Mesenchymal stem cell (in vitro differentiated cells and primary cell): Measurements from ENCODE around the gene SLC9A3.

Experiments used
- DNase-seq: peaks from one replicate; pipeline ENCODE4 v3.0.0-alpha.2; 2013
- H2AFZ ChIP-seq: one replicate; pipeline ENCODE4 v1.6.1; 2013; ENCODE audit warnings: low read depth, mild to moderate bottlenecking, control low read depth, inconsistent platforms, low read length, moderate library complexity
- H2AK5ac ChIP-seq: 2 replicates; pipeline ENCODE4 v1.6.1; 2013; ENCODE audit warnings: low read length, moderate library complexity, mild to moderate bottlenecking, inconsistent platforms; ENCODE audit not compliant: severe bottlenecking
- H2BK120ac ChIP-seq: one replicate; pipeline ENCODE4 v1.6.1; 2013; ENCODE audit warnings: low read depth, mild to moderate bottlenecking, inconsistent platforms, low read length, moderate library complexity
- H2BK12ac ChIP-seq, 2 experiments: one replicate each; pipeline ENCODE4 v1.6.1; 2013; ENCODE audit warnings: inconsistent platforms in 2 of 2, low read length in 2 of 2, mild to moderate bottlenecking in 2 of 2, moderate library complexity in 2 of 2, control low read depth in 1 of 2
- H2BK15ac ChIP-seq: one replicate; pipeline ENCODE4 v1.6.1; 2013; ENCODE audit warnings: mild to moderate bottlenecking, low read depth, inconsistent platforms; ENCODE audit not compliant: poor library complexity, severe bottlenecking
- H2BK5ac ChIP-seq: 2 replicates; pipeline ENCODE4 v1.6.1; 2013; ENCODE audit warnings: low read depth, mild to moderate bottlenecking, low read length, control low read depth, inconsistent platforms; ENCODE audit not compliant: poor library complexity, severe bottlenecking
- H3K14ac ChIP-seq, 2 experiments: one replicate each; pipeline ENCODE4 v1.6.1; 2013; ENCODE audit warnings: inconsistent platforms in 2 of 2, low read length in 2 of 2, control low read depth in 1 of 2, mild to moderate bottlenecking in 1 of 2, moderate library complexity in 1 of 2
- H3K18ac ChIP-seq, 2 experiments: one replicate each; pipeline ENCODE4 v1.6.1; 2013; ENCODE audit warnings: inconsistent platforms in 2 of 2, low read length in 2 of 2, control low read depth in 1 of 2, low read depth in 1 of 2, mild to moderate bottlenecking in 1 of 2
- H3K23ac ChIP-seq, 2 experiments: one replicate each; pipeline ENCODE4 v1.6.1; 2013; ENCODE audit warnings: inconsistent platforms in 2 of 2, low read length in 2 of 2, mild to moderate bottlenecking in 2 of 2, moderate library complexity in 2 of 2, control low read depth in 1 of 2
- H3K27ac ChIP-seq: 2 replicates; pipeline ENCODE4 v1.5.1; 2013; ENCODE audit warnings: mild to moderate bottlenecking, moderate library complexity, low read length, control low read depth, inconsistent platforms; ENCODE audit not compliant: poor library complexity, severe bottlenecking
- H3K27me3 ChIP-seq, 2 experiments: 2 replicates each; pipeline versions ENCODE4 v1.6.1 to v1.7.0; 2013; ENCODE audit warnings: low read length in 2 of 2, mild to moderate bottlenecking in 2 of 2, moderate library complexity in 2 of 2, control low read depth in 1 of 2, inconsistent platforms in 1 of 2; ENCODE audit not compliant: control insufficient read depth in 1 of 2, insufficient read depth in 1 of 2
- H3K36me3 ChIP-seq, 2 experiments: 2 replicates each; pipeline versions ENCODE4 v1.6.1 to v1.7.0; 2013; ENCODE audit warnings: low read length in 2 of 2, control low read depth in 1 of 2, inconsistent platforms in 1 of 2, low read depth in 1 of 2, mild to moderate bottlenecking in 1 of 2; ENCODE audit not compliant: insufficient read depth in 2 of 2, control insufficient read depth in 1 of 2
- H3K4ac ChIP-seq, 2 experiments: one replicate each; pipeline ENCODE4 v1.6.1; 2013; ENCODE audit warnings: inconsistent platforms in 2 of 2, low read length in 2 of 2, mild to moderate bottlenecking in 2 of 2, moderate library complexity in 2 of 2, control low read depth in 1 of 2, low read depth in 1 of 2
- H3K4me1 ChIP-seq: 2 replicates; pipeline ENCODE4 v1.6.1; 2013; ENCODE audit warnings: low read depth, low read length, control low read depth; ENCODE audit not compliant: control insufficient read depth, insufficient read depth
- H3K4me2 ChIP-seq: 2 replicates; pipeline ENCODE4 v1.6.1; 2013; ENCODE audit warnings: low read length, mild to moderate bottlenecking, inconsistent platforms; ENCODE audit not compliant: poor library complexity, severe bottlenecking
- H3K4me3 ChIP-seq, 2 experiments: 2 replicates each; pipeline versions ENCODE4 v1.5.1 to v1.7.0; 2013; ENCODE audit warnings: low read length in 2 of 2, mild to moderate bottlenecking in 2 of 2, control low read depth in 1 of 2, low read depth in 1 of 2; ENCODE audit not compliant: insufficient read depth in 1 of 2
- H3K79me1 ChIP-seq: replicated peaks from 2 replicates; pipeline ENCODE4 v1.6.1; 2013; ENCODE audit warnings: mild to moderate bottlenecking, control low read depth, low read length, inconsistent platforms; ENCODE audit not compliant: poor library complexity, severe bottlenecking
- H3K9ac ChIP-seq: 2 replicates; pipeline ENCODE4 v1.7.0; 2013; ENCODE audit warnings: mild to moderate bottlenecking, low read length, moderate library complexity
- H3K9me3 ChIP-seq: 2 replicates; pipeline ENCODE4 v1.7.0; 2013; ENCODE audit warnings: mild to moderate bottlenecking, low read length; ENCODE audit not compliant: control insufficient read depth
- H4K8ac ChIP-seq: one replicate; pipeline ENCODE4 v1.6.1; 2013; ENCODE audit warnings: inconsistent platforms, mild to moderate bottlenecking, low read length, moderate library complexity
- H4K91ac ChIP-seq: one replicate; pipeline ENCODE4 v1.6.1; 2013; ENCODE audit warnings: mild to moderate bottlenecking, low read length, inconsistent platforms
- WGBS: methylation state at CpG from one replicate; pipeline ENCODE4 v1.1.7; 2013; ENCODE audit warnings: mixed read lengths; 5-methylcytosine and 5-hydroxymethylcytosine counted together

SLC9A3 gene

GRCh38 chr5:505951-506525, 18.2 kb downstream of the SLC9A3 start:
- H3K23ac ChIP-seq: no peak overlapping the region
- H3K14ac ChIP-seq: no peak overlapping the region
- 80% methylated on average over 30 of the region's 30 CpGs for WGBS
- H4K8ac ChIP-seq: no peak overlapping the region
- H3K4me3 ChIP-seq: peak overlapping the region in 1 of 2 experiments; percentile 30
- H3K27me3 ChIP-seq: peaks cover 5 to 54% of the 10 kb centered on the region in 2 experiments
- no peak overlapping the region for H3K18ac ChIP-seq
- H2BK5ac ChIP-seq: no peak overlapping the region
- no peaks in the 10 kb centered on the region for H3K9me3 ChIP-seq
- H3K36me3 ChIP-seq: no peaks in the 10 kb centered on the region
- no peak overlapping the region for H2BK120ac ChIP-seq
- no peaks in the 10 kb centered on the region for H3K79me1 ChIP-seq
- H2AFZ ChIP-seq: no peak overlapping the region
- no peak for DNase-seq
- H2BK12ac ChIP-seq: no peak overlapping the region
- no peak overlapping the region for H2BK15ac ChIP-seq
- H3K4me1 ChIP-seq: no peaks in the 10 kb centered on the region
- no peak overlapping the region for H4K91ac ChIP-seq
- H3K9ac ChIP-seq: no peak overlapping the region
- H3K4ac ChIP-seq: no peak overlapping the region
- no peak overlapping the region for H2AK5ac ChIP-seq
- no peak overlapping the region for H3K27ac ChIP-seq
- no peak overlapping the region for H3K4me2 ChIP-seq

DNA sequence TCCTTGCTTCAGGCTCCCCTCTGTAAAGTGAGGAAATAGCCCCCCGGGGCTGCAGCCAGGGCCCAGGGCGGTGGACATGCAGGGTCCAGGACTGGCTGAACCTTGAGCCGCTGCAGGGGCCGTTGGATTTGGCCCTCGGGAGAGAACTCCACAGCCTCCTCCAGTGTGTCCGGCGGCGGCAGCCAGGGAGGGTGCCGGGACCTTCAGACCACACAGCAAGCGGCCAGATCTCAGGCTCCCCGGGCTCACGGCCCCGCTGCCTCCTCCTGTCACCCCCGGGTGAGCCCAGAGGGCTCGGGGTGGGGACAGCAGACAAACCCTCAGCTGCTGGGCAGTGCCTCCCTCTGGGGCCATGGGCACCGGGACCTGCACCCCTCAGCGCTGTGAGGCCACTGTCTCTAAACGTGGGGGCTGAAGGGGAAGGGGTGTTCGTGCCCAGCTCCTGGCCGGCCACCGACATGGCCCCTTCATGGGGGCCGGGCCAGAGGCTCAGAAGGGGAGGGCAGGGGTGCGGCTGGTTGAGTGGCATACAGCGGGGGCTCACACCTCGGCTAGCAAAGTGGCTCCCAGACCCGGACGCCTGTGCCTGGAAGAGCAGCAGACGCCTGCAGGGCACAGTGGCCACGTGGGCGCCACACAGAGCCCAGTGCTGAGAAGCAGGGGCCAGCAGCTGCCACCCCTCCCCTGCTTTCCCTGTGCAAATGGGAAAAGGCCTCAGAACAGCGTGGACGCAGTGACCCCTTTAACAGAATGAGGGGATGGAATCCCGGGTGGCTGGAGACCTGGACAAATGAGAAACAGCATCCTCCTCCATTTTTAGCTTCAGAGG, 19.7 kb downstream of the SLC9A3 start:
- Histone ChIP-seq H3K4me1 (no peaks in the 10 kb centered on the region), H4K8ac (no peak overlapping the region), H3K18ac (no peak overlapping the region), H3K36me3 (no peaks in the 10 kb centered on the region), H2AFZ (no peak overlapping the region), H3K4me2 (no peak overlapping the region), H3K14ac (no peak overlapping the region), H3K4me3 (no peak overlapping the region), H2BK15ac (no peak overlapping the region), H2BK120ac (no peak overlapping the region), H3K27me3 (peaks cover 9 to 52% of the 10 kb centered on the region in 2 experiments), H2BK12ac (no peak overlapping the region), H3K23ac (no peak overlapping the region), H3K9ac (no peak overlapping the region), H3K9me3 (no peaks in the 10 kb centered on the region), H4K91ac (no peak overlapping the region), H2AK5ac (no peak overlapping the region), H3K27ac (no peak overlapping the region), H2BK5ac (no peak overlapping the region), H3K79me1 (no peaks in the 10 kb centered on the region), H3K4ac (no peak overlapping the region)
- 80% methylated on average over 33 of the region's 33 CpGs for WGBS
- no peak for DNase-seq

DNA sequence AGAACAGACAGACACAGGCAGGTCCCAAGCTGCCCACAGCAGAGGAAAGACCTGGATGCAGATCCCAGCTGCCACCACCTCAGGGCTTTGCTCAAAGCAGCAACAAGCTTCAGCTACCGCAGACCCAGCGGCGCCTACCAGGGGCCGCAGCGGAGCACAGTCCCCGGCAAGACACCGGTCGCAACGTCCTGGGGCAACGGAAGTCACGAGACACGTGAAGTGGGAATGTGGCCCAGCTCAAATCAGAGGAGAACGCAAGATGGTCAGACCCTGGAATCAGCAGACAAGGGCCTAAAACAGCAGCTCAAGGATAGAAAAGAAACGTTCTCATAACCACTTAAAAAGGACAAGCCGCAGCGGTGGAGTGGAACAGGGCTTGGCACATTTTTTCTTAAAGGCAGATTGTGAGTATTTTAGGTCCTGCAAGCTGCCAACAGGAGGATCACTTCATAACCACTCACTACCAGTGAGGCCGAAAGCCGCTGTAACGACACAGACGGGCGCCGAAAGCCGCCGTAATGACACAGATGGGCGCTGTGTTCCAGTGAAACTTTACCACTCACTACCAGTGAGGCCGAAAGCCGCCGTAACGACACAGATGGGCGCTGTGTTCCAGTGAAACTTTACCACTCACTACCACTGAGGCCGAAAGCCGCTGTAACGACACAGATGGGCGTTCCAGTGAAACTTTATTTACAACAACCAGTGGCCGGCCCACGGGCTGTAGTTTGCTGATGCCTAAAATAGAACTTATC, 21.7 kb downstream of the SLC9A3 start:
- no peak overlapping the region for H3K18ac ChIP-seq
- H3K23ac ChIP-seq: no peak overlapping the region
- WGBS: 89% methylated on average over 36 of the region's 36 CpGs
- H2BK120ac ChIP-seq: no peak overlapping the region
- H2AFZ ChIP-seq: no peak overlapping the region
- no peak overlapping the region for H3K4me3 ChIP-seq
- H3K4ac ChIP-seq: no peak overlapping the region
- no peak overlapping the region for H3K14ac ChIP-seq
- H2BK5ac ChIP-seq: no peak overlapping the region
- H2BK12ac ChIP-seq: no peak overlapping the region
- no peak for DNase-seq
- H3K4me1 ChIP-seq: peaks cover 3% of the 10 kb centered on the region
- H2AK5ac ChIP-seq: no peak overlapping the region
- no peak overlapping the region for H4K91ac ChIP-seq
- H3K36me3 ChIP-seq: no peaks in the 10 kb centered on the region
- no peak overlapping the region for H4K8ac ChIP-seq
- H3K27ac ChIP-seq: no peak overlapping the region
- no peaks in the 10 kb centered on the region for H3K79me1 ChIP-seq
- no peaks in the 10 kb centered on the region for H3K9me3 ChIP-seq
- no peak overlapping the region for H3K9ac ChIP-seq
- no peak overlapping the region for H2BK15ac ChIP-seq
- H3K27me3 ChIP-seq: peaks cover 13 to 62% of the 10 kb centered on the region in 2 experiments
- no peak overlapping the region for H3K4me2 ChIP-seq

DNA sequence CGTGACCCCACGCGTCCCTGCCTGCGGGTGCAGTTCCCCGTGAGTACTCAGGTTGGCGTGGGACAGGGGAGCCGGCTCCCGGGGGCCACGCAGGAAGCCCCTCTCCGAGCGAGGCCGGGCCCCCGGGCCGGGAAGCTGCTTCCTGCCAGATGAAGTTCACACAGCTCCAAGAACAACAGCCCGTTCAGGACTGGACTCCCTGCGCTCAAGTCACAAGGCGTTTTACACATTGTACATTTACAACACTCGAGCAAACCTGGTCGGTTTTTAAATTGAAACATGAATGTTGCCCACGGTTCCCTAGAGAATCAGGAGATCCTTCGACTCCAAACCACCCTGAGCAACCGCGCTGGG, 22.4 kb downstream of the SLC9A3 start:
- no peaks in the 10 kb centered on the region for H3K79me1 ChIP-seq
- no peak overlapping the region for H2AK5ac ChIP-seq
- no peak overlapping the region for H2AFZ ChIP-seq
- peaks cover 3% of the 10 kb centered on the region for H3K4me1 ChIP-seq
- H4K91ac ChIP-seq: no peak overlapping the region
- no peak overlapping the region for H4K8ac ChIP-seq
- no peak overlapping the region for H2BK120ac ChIP-seq
- no peak overlapping the region for H2BK5ac ChIP-seq
- H3K9ac ChIP-seq: no peak overlapping the region
- 83% methylated on average over 23 of the region's 23 CpGs for WGBS
- no peak overlapping the region for H2BK15ac ChIP-seq
- H3K36me3 ChIP-seq: no peaks in the 10 kb centered on the region
- H2BK12ac ChIP-seq: no peak overlapping the region
- no peak overlapping the region for H3K18ac ChIP-seq
- DNase-seq: no peak
- no peak overlapping the region for H3K4me3 ChIP-seq
- no peak overlapping the region for H3K14ac ChIP-seq
- peaks cover 13 to 67% of the 10 kb centered on the region in 2 experiments for H3K27me3 ChIP-seq
- no peaks in the 10 kb centered on the region for H3K9me3 ChIP-seq
- no peak overlapping the region for H3K23ac ChIP-seq
- no peak overlapping the region for H3K4ac ChIP-seq
- no peak overlapping the region for H3K4me2 ChIP-seq
- no peak overlapping the region for H3K27ac ChIP-seq
